ENCODE results near the gene EVA1C. TPM values are rescaled to one million over a fixed set of nuclear protein-coding genes. Genes with fewer than 3 reads are reported as not detected.

Gene EVA1C
- total RNA-seq, 1 experiment from 2014 or later, result 0.98 TPM

- Histone ChIP-seq H2AFZ (ENCODE audit: low read length) (no peak overlapping the region), H3K4me1 (ENCODE audit: insufficient read depth, low read length) (peaks cover 2% of the 10 kb centered on the region; the same call in 1 of the 2 replicates), H3K27me3 (ENCODE audit: insufficient read depth, low read length) (no peaks in the 10 kb centered on the region), H4K8ac (replicated peaks; ENCODE audit: insufficient read length, low read depth, low read length) (no peak overlapping the region), H3K23ac (ENCODE audit: insufficient read length, low read depth, low read length) (no peak overlapping the region), H3K79me2 (ENCODE audit: insufficient read depth, low read length) (no peaks in the 10 kb centered on the region), H3T11ph (ENCODE audit: low read length) (no peak overlapping the region), H3K14ac (ENCODE audit: insufficient read depth, low read length) (no peak overlapping the region), H4K91ac (ENCODE audit: insufficient read length, low read depth, low read length) (no peak overlapping the region), H3K18ac (ENCODE audit: insufficient read length, low read depth, low read length) (no peak overlapping the region), H3K4me2 (ENCODE audit: insufficient read depth, insufficient read length, low read length) (no peak overlapping the region), H2AK5ac (ENCODE audit: insufficient read length, low read length) (no peak overlapping the region), H3K9me3 (ENCODE audit: control insufficient read depth, low read depth, low read length) (no peaks in the 10 kb centered on the region), H2BK12ac (ENCODE audit: insufficient read length, low read depth, low read length) (no peak overlapping the region), H2BK120ac (ENCODE audit: low read depth, low read length, poor library complexity, severe bottlenecking) (no peak overlapping the region), H2BK15ac (ENCODE audit: low read depth, low read length) (no peak overlapping the region), H3K27ac (ENCODE audit: insufficient read length, low read depth, low read length) (no peak overlapping the region), H2BK20ac (ENCODE audit: low read depth, low read length, poor library complexity, severe bottlenecking) (no peak overlapping the region), H3K9ac (ENCODE audit: extremely low read depth, insufficient read length, low read length) (no peak overlapping the region), H2BK5ac (ENCODE audit: insufficient read length, low read length) (no peak overlapping the region), H4K20me1 (ENCODE audit: control insufficient read depth, insufficient read depth, insufficient read length) (no peaks in the 10 kb centered on the region), H4K5ac (ENCODE audit: insufficient read length, low read depth, low read length) (no peak overlapping the region), H3K56ac (ENCODE audit: insufficient read length, low read depth, low read length) (no peak overlapping the region), H3K23me2 (ENCODE audit: insufficient read length, low read depth, low read length, poor library complexity, severe bottlenecking) (no peaks in the 10 kb centered on the region), H3K4ac (ENCODE audit: low read depth, low read length) (no peak overlapping the region), H3K79me1 (ENCODE audit: insufficient read depth, low read depth, low read length, poor library complexity, severe bottlenecking) (no peaks in the 10 kb centered on the region)
- Mint-ChIP-seq H3K27me3 (ENCODE audit: low read depth) (peaks cover 5% of the 10 kb centered on the region; the same call in 1 of the 2 replicates), H3K4me1 (peaks cover 42 to 58% of the 10 kb centered on the region in 2 experiments), H3K27ac (peak overlapping the region in 1 of 3 experiments; percentile 82; a peak in 2 of 7 replicates), H3K4me3 (no peak overlapping the region), H3K36me3 (ENCODE audit: insufficient read depth in 1 of 3, low read depth in 3 of 3) (peaks cover 24 to 34% (median 32%) of the 10 kb centered on the region in 3 experiments), H3K9me3 (peaks cover 26 to 28% of the 10 kb centered on the region in 2 experiments)
- WGBS (ENCODE audit: extremely low coverage, insufficient read length, low lambda C conversion rate), result no CpG with 5 or more reads among the region's 2 CpGs
- DNase-seq, result no peak
- no peak for TF ChIP-seq CTCF (conservative IDR thresholded peaks at IDR 0.05)
Measured at GRCh38 chr21:32562915-32563314, 150.4 kb downstream of the EVA1C start.

Other genes starting within 250 kb of the EVA1C start
- gene MIS18A, start 133.7 kb upstream of the EVA1C start, total RNA-seq (2021), result 56.3 and 56.5 TPM in 2 replicates
- gene MRAP, start 113.9 kb upstream of the EVA1C start, total RNA-seq (2021), result not detected in 2 replicates
- gene URB1, start 19.7 kb upstream of the EVA1C start, total RNA-seq (2021), result 20.4 and 23.5 TPM in 2 replicates
- gene TCP10L, start 172.8 kb downstream of the EVA1C start, total RNA-seq (2021), result 3.4 and 5.1 TPM in 2 replicates
- gene CFAP298, start 199.7 kb downstream of the EVA1C start, total RNA-seq (2021), result 78.9 and 81.8 TPM in 2 replicates